B cell (primary cell): Measurements from ENCODE around the gene GRAMD2B. TPM values are rescaled to one million over a fixed set of nuclear protein-coding genes. Genes with fewer than 3 reads are reported as not detected.

Experiments
- ATAC-seq: fragments of 200-7000 bp; cut with Tn5 transposase; one replicate; pipeline ENCODE4 v1.10.0; 2021; ENCODE audit warnings: low read depth, mild to moderate bottlenecking, moderate number of reproducible peaks, moderate library complexity
- CTCF ChIA-PET: fragments of 350-600 bp; sonication (Branson Sonifier 250); formaldehyde crosslinking; loops from one replicate; lab custom pipeline; 2021; ENCODE audit warnings: antibody characterized with exemption, inconsistent platforms; lab: Charles Lee
- POLR2A ChIA-PET: fragments of 350-600 bp; sonication (Branson Sonifier 250); formaldehyde crosslinking; loops from one replicate; lab custom pipeline; 2021; ENCODE audit warnings: antibody characterized with exemption; lab: Charles Lee
- DNase-seq: peaks from one replicate; pipeline ENCODE4 v3.0.0; 2013
- H2AFZ ChIP-seq: 2 replicates; pipeline ENCODE4 v1.6.1; 2012; ENCODE audit warnings: mild to moderate bottlenecking, low read depth, low read length; ENCODE audit not compliant: insufficient read depth, poor library complexity, severe bottlenecking
- H3K27ac ChIP-seq, 2 donors: 1 replicate in 1 of 2; 2 replicates in 1 of 2; pipeline ENCODE4 v1.5.1; 2012 to 2013; ENCODE audit warnings: low read length in 2 of 2, mild to moderate bottlenecking in 2 of 2, moderate library complexity in 1 of 2
- H3K27me3 ChIP-seq, 4 experiments: fragments of 200-600 bp in 1 of 4; sonication (generic) in 1 of 4; replicated peaks in 1 of 4; 1 replicate in 2 of 4; 2 replicates in 2 of 4; pipeline versions ENCODE4 v1.6.1 to v1.7.0; 2013 to 2016; ENCODE audit warnings: low read length in 3 of 4, mild to moderate bottlenecking in 2 of 4, mixed read lengths in 1 of 4, moderate library complexity in 1 of 4; ENCODE audit not compliant: insufficient read depth in 4 of 4, control insufficient read depth in 3 of 4; ENCODE audit errors: control extremely low read depth in 1 of 4
- H3K36me3 ChIP-seq, 2 experiments: replicated peaks in 1 of 2; 1 replicate in 1 of 2; 2 replicates in 1 of 2; pipeline versions ENCODE4 v1.6.1 to v1.7.1; 2013; ENCODE audit warnings: low read length in 1 of 2; ENCODE audit not compliant: insufficient read depth in 2 of 2, control insufficient read depth in 1 of 2; ENCODE audit errors: control extremely low read depth in 1 of 2, extremely low read depth in 1 of 2
- H3K4me1 ChIP-seq, 2 donors: fragments of 200-600 bp in 1 of 2; sonication (generic) in 1 of 2; 1 replicate in 1 of 2; 2 replicates in 1 of 2; pipeline versions ENCODE4 v1.5.1 to v1.6.1; 2013 to 2017; ENCODE audit warnings: low read length in 2 of 2; ENCODE audit not compliant: control insufficient read depth in 2 of 2, insufficient read depth in 2 of 2
- H3K4me2 ChIP-seq: replicated peaks from 2 replicates; pipeline ENCODE3; 2012; ENCODE audit warnings: mild to moderate bottlenecking, low read depth, low read length; ENCODE audit not compliant: poor library complexity, severe bottlenecking
- H3K4me3 ChIP-seq, 5 experiments: fragments of 200-600 bp in 1 of 5; sonication (generic) in 1 of 5; 1 replicate in 3 of 5; 2 replicates in 2 of 5; pipeline versions ENCODE4 v1.5.1 to v1.7.0; 2011 to 2016; ENCODE audit warnings: low read length in 4 of 5, mild to moderate bottlenecking in 4 of 5, low read depth in 2 of 5, control low read depth in 1 of 5, moderate library complexity in 1 of 5; ENCODE audit not compliant: insufficient read depth in 1 of 5; ENCODE audit errors: control extremely low read depth in 1 of 5, extremely low read depth in 1 of 5
- H3K79me2 ChIP-seq: fragments of 200-600 bp; sonication (generic); one replicate; pipeline ENCODE4 v1.6.0; 2016; ENCODE audit warnings: low read length; ENCODE audit not compliant: control insufficient read depth, insufficient read depth
- H3K9ac ChIP-seq: fragments of 200-600 bp; sonication (generic); 2 replicates; pipeline ENCODE4 v1.6.1; 2017; ENCODE audit warnings: mild to moderate bottlenecking, low read length, moderate library complexity
- H3K9me3 ChIP-seq, 3 donors: one replicate each; pipeline versions ENCODE4 v1.6.1 to v1.7.1; 2013; ENCODE audit warnings: low read length in 2 of 3; ENCODE audit not compliant: control insufficient read depth in 2 of 3, insufficient read depth in 1 of 3; ENCODE audit errors: control extremely low read depth in 1 of 3
- H4K20me1 ChIP-seq: 2 replicates; pipeline ENCODE4 v1.6.0; 2012; ENCODE audit warnings: mild to moderate bottlenecking, low read length; ENCODE audit not compliant: insufficient read depth, control insufficient read depth, poor library complexity, severe bottlenecking
- H3K27ac Mint-ChIP-seq: one replicate; pipeline ENCODE4 v1.8.0; 2021; ENCODE audit warnings: mixed read lengths
- H3K27me3 Mint-ChIP-seq: one replicate; pipeline ENCODE4 v1.8.0; 2021; ENCODE audit warnings: mixed read lengths
- H3K4me1 Mint-ChIP-seq: one replicate; pipeline ENCODE4 v1.8.0; 2021; ENCODE audit warnings: mixed read lengths
- H3K4me3 Mint-ChIP-seq: one replicate; pipeline ENCODE4 v1.8.0; 2021; ENCODE audit warnings: mixed read lengths
- H3K9me3 Mint-ChIP-seq: one replicate; pipeline ENCODE4 v1.8.0; 2022; ENCODE audit warnings: mixed read lengths; ENCODE audit not compliant: insufficient read depth
- EZH2 ChIP-seq: IDR thresholded peaks from 2 replicates; pipeline ENCODE4 v1.6.1; 2012; ENCODE audit warnings: borderline replicate concordance, low read depth, mild to moderate bottlenecking, moderate library complexity, low read length; ENCODE audit not compliant: insufficient read depth, poor library complexity, severe bottlenecking
- WGBS: methylation state at CpG from one replicate; pipeline ENCODE4 v1.1.5; 2013; ENCODE audit warnings: missing lambda C conversion rate; ENCODE audit not compliant: insufficient coverage; 5-methylcytosine and 5-hydroxymethylcytosine counted together
- intact Hi-C: fragments of 100-400 bp; cut with micrococcal nuclease; formaldehyde crosslinking; loops from one replicate; pipeline ENCODE4 v1.10.0; 2022
- polyA plus RNA-seq: library from polyadenylated mRNA; depleted of rRNA; stranded (reverse); fragments of >200 nt; gene quantifications from 2 replicates; pipeline ENCODE4 v1.2.3, GENCODE V29; 2012
- total RNA-seq, 2 donors: library from RNA; stranded (reverse); fragments of 120-200 nt in 1 of 2; gene quantifications; 1 replicate in 1 of 2; 2 replicates in 1 of 2; pipeline versions ENCODE4 v1.2.3 to v1.2.4, GENCODE V29; 2013 to 2022
- TF ChIP-seq, protein P1 (sequence below): fragments of 200-600 bp; IDR thresholded peaks from one replicate; pipeline ENCODE4 v1.8.0; 2022; ENCODE audit warnings: antibody characterized with exemption, mild to moderate bottlenecking

GRAMD2B gene
- total and polyA plus RNA-seq, 2 donors (not counting 1 experiment from before 2014, with no cell fraction given) = 0.86 to 3.6 TPM

DNA sequence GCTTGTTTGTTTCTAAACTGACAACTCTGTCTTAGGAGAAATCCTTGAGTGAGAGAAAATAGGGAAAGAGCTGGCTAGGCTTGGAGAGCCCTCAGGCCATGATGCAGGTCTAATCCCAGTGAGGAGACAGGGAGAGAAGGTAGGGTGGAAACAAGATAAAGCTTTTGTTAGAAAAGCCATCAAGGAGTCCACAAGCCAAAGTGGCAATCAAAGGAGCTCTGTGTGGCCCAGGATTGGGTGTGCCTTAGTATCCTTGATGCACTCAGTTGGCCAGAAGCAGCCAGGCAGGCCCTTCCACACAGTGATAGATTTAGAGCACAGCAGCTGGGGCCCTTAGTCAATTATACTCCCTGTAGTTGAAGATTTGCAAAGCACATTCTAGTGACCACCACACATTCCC is 97.9 kb downstream of the GRAMD2B start:
- Histone ChIP-seq H2AFZ (no peak overlapping the region), H3K36me3 (no peaks in the 10 kb centered on the region), H3K27ac (no peak overlapping the region), H3K4me3 (no peak overlapping the region), H3K27me3 (no peaks in the 10 kb centered on the region), H4K20me1 (no peaks in the 10 kb centered on the region), H3K79me2 (no peaks in the 10 kb centered on the region), H3K4me2 (no peak overlapping the region), H3K4me1 (no peaks in the 10 kb centered on the region), H3K9ac (no peak overlapping the region), H3K9me3 (no peaks in the 10 kb centered on the region)
- intact Hi-C loops = no loop called here
- DNase-seq = no peak
- TF ChIP-seq EZH2 = no peak
- TF ChIP-seq, protein P1, sequence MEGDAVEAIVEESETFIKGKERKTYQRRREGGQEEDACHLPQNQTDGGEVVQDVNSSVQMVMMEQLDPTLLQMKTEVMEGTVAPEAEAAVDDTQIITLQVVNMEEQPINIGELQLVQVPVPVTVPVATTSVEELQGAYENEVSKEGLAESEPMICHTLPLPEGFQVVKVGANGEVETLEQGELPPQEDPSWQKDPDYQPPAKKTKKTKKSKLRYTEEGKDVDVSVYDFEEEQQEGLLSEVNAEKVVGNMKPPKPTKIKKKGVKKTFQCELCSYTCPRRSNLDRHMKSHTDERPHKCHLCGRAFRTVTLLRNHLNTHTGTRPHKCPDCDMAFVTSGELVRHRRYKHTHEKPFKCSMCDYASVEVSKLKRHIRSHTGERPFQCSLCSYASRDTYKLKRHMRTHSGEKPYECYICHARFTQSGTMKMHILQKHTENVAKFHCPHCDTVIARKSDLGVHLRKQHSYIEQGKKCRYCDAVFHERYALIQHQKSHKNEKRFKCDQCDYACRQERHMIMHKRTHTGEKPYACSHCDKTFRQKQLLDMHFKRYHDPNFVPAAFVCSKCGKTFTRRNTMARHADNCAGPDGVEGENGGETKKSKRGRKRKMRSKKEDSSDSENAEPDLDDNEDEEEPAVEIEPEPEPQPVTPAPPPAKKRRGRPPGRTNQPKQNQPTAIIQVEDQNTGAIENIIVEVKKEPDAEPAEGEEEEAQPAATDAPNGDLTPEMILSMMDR = no peak
- no peak for ATAC-seq
- H3K4me1 Mint-ChIP-seq = no peaks in the 10 kb centered on the region
- POLR2A ChIA-PET = no interaction called here
- H3K4me3 Mint-ChIP-seq = no peak overlapping the region
- H3K27me3 Mint-ChIP-seq = peaks cover 4% of the 10 kb centered on the region
- no peak overlapping the region for H3K27ac Mint-ChIP-seq
- H3K9me3 Mint-ChIP-seq = no peaks in the 10 kb centered on the region
- CTCF ChIA-PET = no interaction called here

DNA sequence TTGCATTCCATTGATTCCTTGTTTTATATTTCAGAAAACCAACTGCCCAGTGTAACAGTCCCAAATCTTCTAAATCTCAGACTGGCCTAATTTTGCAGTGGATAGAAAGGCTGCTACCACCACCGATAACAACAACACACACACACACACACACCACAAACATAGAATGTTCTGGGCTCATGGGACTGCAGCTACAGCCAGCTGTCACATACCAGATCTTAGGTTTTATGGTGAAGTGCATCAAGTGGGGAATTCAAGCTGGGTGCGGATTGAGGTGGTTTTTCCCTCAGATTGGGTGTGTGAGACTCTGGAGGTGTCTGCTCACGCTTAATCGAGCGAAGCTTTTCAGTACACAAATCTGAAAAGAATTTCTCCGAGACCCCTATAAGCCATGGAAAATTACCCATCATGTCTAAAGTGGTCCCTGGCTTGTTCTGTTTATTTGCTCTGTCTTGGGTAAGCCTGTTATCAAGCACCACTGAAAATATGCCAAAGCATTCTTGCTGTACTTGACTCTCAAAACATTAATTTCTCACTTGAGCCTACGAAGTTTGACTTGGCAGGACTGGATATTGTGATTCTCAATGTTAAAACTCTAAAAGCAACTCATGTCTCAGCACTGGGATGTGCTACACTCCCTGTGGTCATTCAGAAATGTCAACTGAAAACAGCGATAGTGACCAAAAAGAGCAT is 100.8 kb downstream of the GRAMD2B start:
- peaks cover 14% of the 10 kb centered on the region for H3K27me3 Mint-ChIP-seq
- H3K27me3 ChIP-seq = peaks cover 0 to 9% (median 0%) of the 10 kb centered on the region in 4 experiments
- WGBS = 95% methylated on average over 4 of the region's 8 CpGs
- no peaks in the 10 kb centered on the region for H3K9me3 Mint-ChIP-seq
- no peaks in the 10 kb centered on the region for H4K20me1 ChIP-seq
- no peak for DNase-seq
- H3K4me1 ChIP-seq = no peaks in the 10 kb centered on the region
- intact Hi-C loops = no loop called here
- H3K27ac Mint-ChIP-seq = no peak overlapping the region
- H3K27ac ChIP-seq = no peak overlapping the region
- no peaks in the 10 kb centered on the region for H3K79me2 ChIP-seq
- no peak overlapping the region for H2AFZ ChIP-seq
- H3K36me3 ChIP-seq = no peaks in the 10 kb centered on the region
- ChIA-PET POLR2A (no interaction called here), CTCF (interaction anchor here (0.6 kb wide), 1 partner anchor 34 kb away, joined by 3 read pairs; no protein-coding TSS in a partner anchor)
- H3K9me3 ChIP-seq = no peaks in the 10 kb centered on the region
- H3K9ac ChIP-seq = no peak overlapping the region
- H3K4me3 Mint-ChIP-seq = no peak overlapping the region
- no peaks in the 10 kb centered on the region for H3K4me1 Mint-ChIP-seq
- no peak for TF ChIP-seq EZH2
- TF ChIP-seq, protein P1 = no peak
- no peak for ATAC-seq
- no peak overlapping the region for H3K4me2 ChIP-seq
- no peak overlapping the region for H3K4me3 ChIP-seq
